Activated T-helper 2 cell treated with anti-CD3 and anti-CD28 coated beads, Interferon-gamma antibody, Interleukin-2, Interleukin-4, amounts not matched to agents 10 μg/mL and 5 μg/mL and 100 μg/mL, durations not matched to agents 14 hours and 24 hours and 36 hours (primary cell): ENCODE measurements around the gene ZNF267. TPM values are rescaled to one million over a fixed set of nuclear protein-coding genes. Genes with fewer than 3 reads are reported as not detected.
"Not testable (repeated sequence)": the region's sequence is repeated elsewhere in the genome, so short reads cannot be mapped to it uniquely, and the experiment has no call there.

Experiments
- DNase-seq: peaks from one replicate; pipeline ENCODE4 v3.0.0; 2021; ENCODE audit warnings: low spot score
- H3K27ac Mint-ChIP-seq: one replicate; pipeline ENCODE4 v1.8.0; 2021; ENCODE audit warnings: mixed read lengths
- H3K27me3 Mint-ChIP-seq: one replicate; pipeline ENCODE4 v1.8.0; 2021; ENCODE audit warnings: low read depth, mixed read lengths
- H3K36me3 Mint-ChIP-seq: one replicate; pipeline ENCODE4 v1.8.0; 2021; ENCODE audit warnings: low read depth, mixed read lengths
- H3K4me1 Mint-ChIP-seq: one replicate; pipeline ENCODE4 v1.8.0; 2021; ENCODE audit warnings: low read depth, mixed read lengths
- H3K4me3 Mint-ChIP-seq: one replicate; pipeline ENCODE4 v1.8.0; 2021; ENCODE audit warnings: low read depth, mild to moderate bottlenecking, moderate library complexity, mixed read lengths
- H3K9me3 Mint-ChIP-seq: one replicate; pipeline ENCODE4 v1.8.0; 2021; ENCODE audit warnings: mixed read lengths
- intact Hi-C: fragments of 100-400 bp; cut with micrococcal nuclease; formaldehyde crosslinking; loops from one replicate; pipeline ENCODE4 v1.15.1; 2023
- total RNA-seq: library from RNA; stranded (reverse); gene quantifications from 2 replicates; pipeline ENCODE4 v1.2.3, GENCODE V29; 2022

ZNF267 gene
- total RNA-seq, 1 donor from 2014 or later, result 68.5 TPM

- DNase-seq, H3K27ac Mint-ChIP-seq, intact Hi-C loops, H3K27me3 Mint-ChIP-seq, H3K4me3 Mint-ChIP-seq: not testable (repeated sequence)
- H3K4me1 Mint-ChIP-seq, result peaks cover 24% of the 10 kb centered on the region
- H3K9me3 Mint-ChIP-seq, result peaks cover 97% of the 10 kb centered on the region
- peaks cover 99% of the 10 kb centered on the region for H3K36me3 Mint-ChIP-seq
These were observed 18.5 kb downstream of the ZNF267 start for GRCh38 chr16:31892111-31892510.

- no peak overlapping the region for H3K27ac Mint-ChIP-seq
These were observed 20.2 kb downstream of the ZNF267 start for GRCh38 chr16:31893824-31894223.

GRCh38 chr16:31897283-31897682, 23.7 kb downstream of the ZNF267 start:
- H3K9me3 Mint-ChIP-seq, result peaks cover 74% of the 10 kb centered on the region
- intact Hi-C loops, result no loop called here
- DNase-seq, result no peak

More at GRCh38 chr16:31893824-31894223, 20.2 kb downstream of the ZNF267 start:
- Mint-ChIP-seq H3K27me3 (no peaks in the 10 kb centered on the region), H3K4me3 (no peak overlapping the region), H3K4me1 (peaks cover 14% of the 10 kb centered on the region), H3K36me3 (peaks cover 99% of the 10 kb centered on the region), H3K9me3 (peaks cover 97% of the 10 kb centered on the region)
- intact Hi-C loops, result no loop called here
- DNase-seq, result no peak

GRCh38 chr16:31899505-31899904, 25.9 kb downstream of the ZNF267 start:
- no peak overlapping the region for H3K4me3 Mint-ChIP-seq
- peaks cover 94% of the 10 kb centered on the region for H3K36me3 Mint-ChIP-seq
- no peak overlapping the region for H3K27ac Mint-ChIP-seq
- H3K27me3 Mint-ChIP-seq, result no peaks in the 10 kb centered on the region
- no peak for DNase-seq
- peaks cover 7% of the 10 kb centered on the region for H3K4me1 Mint-ChIP-seq
- intact Hi-C loops, result no loop called here
- H3K9me3 Mint-ChIP-seq, result peaks cover 69% of the 10 kb centered on the region

More at GRCh38 chr16:31897283-31897682, 23.7 kb downstream of the ZNF267 start:
- Mint-ChIP-seq H3K36me3 (peaks cover 94% of the 10 kb centered on the region), H3K27ac (no peak overlapping the region), H3K4me3 (no peak overlapping the region), H3K4me1 (peaks cover 11% of the 10 kb centered on the region), H3K27me3 (no peaks in the 10 kb centered on the region)

GRCh38 chr16:31904571-31904970, 31.0 kb downstream of the ZNF267 start:
- Mint-ChIP-seq H3K9me3 (peaks cover 61% of the 10 kb centered on the region), H3K36me3 (peaks cover 94% of the 10 kb centered on the region)
- H3K27ac Mint-ChIP-seq, DNase-seq, intact Hi-C loops, H3K4me1 Mint-ChIP-seq, H3K27me3 Mint-ChIP-seq, H3K4me3 Mint-ChIP-seq: not testable (repeated sequence)

- Mint-ChIP-seq H3K4me3 (no peak overlapping the region), H3K27ac (no peak overlapping the region), H3K4me1 (no peaks in the 10 kb centered on the region), H3K36me3 (peaks cover 100% of the 10 kb centered on the region), H3K9me3 (peaks cover 97% of the 10 kb centered on the region), H3K27me3 (no peaks in the 10 kb centered on the region)
- intact Hi-C loops, result no loop called here
- no peak for DNase-seq
These were observed 40.1 kb downstream of the ZNF267 start for GRCh38 chr16:31913668-31914067.

- peaks cover 98% of the 10 kb centered on the region for H3K36me3 Mint-ChIP-seq
- H3K4me1 Mint-ChIP-seq, result no peaks in the 10 kb centered on the region
- intact Hi-C loops, result loop anchor here (5.0 kb wide), 1 partner anchor 39 kb away; no protein-coding TSS in a partner anchor
- peaks cover 93% of the 10 kb centered on the region for H3K9me3 Mint-ChIP-seq
- DNase-seq, result no peak
- no peaks in the 10 kb centered on the region for H3K27me3 Mint-ChIP-seq
- H3K27ac Mint-ChIP-seq, result no peak overlapping the region
- H3K4me3 Mint-ChIP-seq, result no peak overlapping the region
These were observed 42.5 kb downstream of the ZNF267 start for GRCh38 chr16:31916056-31916488.

GRCh38 chr16:31920373-31920772, 46.8 kb downstream of the ZNF267 start:
- intact Hi-C loops, result no loop called here
- H3K4me1 Mint-ChIP-seq, result no peaks in the 10 kb centered on the region
- peaks cover 89% of the 10 kb centered on the region for H3K9me3 Mint-ChIP-seq
- no peak overlapping the region for H3K4me3 Mint-ChIP-seq
- no peak for DNase-seq
- H3K36me3 Mint-ChIP-seq, result peaks cover 89% of the 10 kb centered on the region
- H3K27me3 Mint-ChIP-seq, result no peaks in the 10 kb centered on the region
- no peak overlapping the region for H3K27ac Mint-ChIP-seq

- DNase-seq, intact Hi-C loops, H3K4me1 Mint-ChIP-seq, H3K9me3 Mint-ChIP-seq, H3K27me3 Mint-ChIP-seq, H3K27ac Mint-ChIP-seq, H3K36me3 Mint-ChIP-seq, H3K4me3 Mint-ChIP-seq: not testable (repeated sequence)
These were observed 78.2 kb downstream of the ZNF267 start for GRCh38 chr16:31951806-31952205.

GRCh38 chr16:31952206-31952605, 78.6 kb downstream of the ZNF267 start:
- H3K27ac Mint-ChIP-seq, H3K4me1 Mint-ChIP-seq, H3K4me3 Mint-ChIP-seq, H3K9me3 Mint-ChIP-seq, H3K36me3 Mint-ChIP-seq, intact Hi-C loops, H3K27me3 Mint-ChIP-seq: not testable (repeated sequence)
- peak; percentile 10 for DNase-seq

- H3K4me1 Mint-ChIP-seq, H3K36me3 Mint-ChIP-seq, H3K27ac Mint-ChIP-seq, intact Hi-C loops, H3K27me3 Mint-ChIP-seq, H3K4me3 Mint-ChIP-seq, DNase-seq, H3K9me3 Mint-ChIP-seq: not testable (repeated sequence)
These were observed 82.6 kb downstream of the ZNF267 start for GRCh38 chr16:31956221-31956620.

- H3K27me3 Mint-ChIP-seq, DNase-seq, H3K4me3 Mint-ChIP-seq, H3K27ac Mint-ChIP-seq, H3K9me3 Mint-ChIP-seq, H3K4me1 Mint-ChIP-seq, H3K36me3 Mint-ChIP-seq, intact Hi-C loops: not testable (repeated sequence)
These were observed 86.7 kb downstream of the ZNF267 start for GRCh38 chr16:31960186-31960910.
